Measurements from ENCODE around the gene SCGN.

SCGN gene

GRCh38 chr6:25640891-25641290, 11.1 kb upstream of the SCGN start:
- DNase-seq = no peak

- DNase-seq = no peak
Measured at GRCh38 chr6:25641377-25641776, 10.6 kb upstream of the SCGN start.

GRCh38 chr6:25641940-25642666, 9.9 kb upstream of the SCGN start:
- no peak for DNase-seq

GRCh38 chr6:25642667-25643328, 9.2 kb upstream of the SCGN start:
- no peak for DNase-seq

GRCh38 chr6:25645916-25646315, 6.1 kb upstream of the SCGN start:
- no peak for DNase-seq

GRCh38 chr6:25649611-25650010, 2.4 kb upstream of the SCGN start:
- no peak for DNase-seq

GRCh38 chr6:25655723-25656122, 3.7 kb downstream of the SCGN start:
- no peak for DNase-seq

- no peak for DNase-seq
Measured at GRCh38 chr6:25659633-25660368, 7.8 kb downstream of the SCGN start.

GRCh38 chr6:25660512-25660911, 8.5 kb downstream of the SCGN start:
- no peak for DNase-seq

- no peak for DNase-seq
Measured at GRCh38 chr6:25661129-25661779, 9.2 kb downstream of the SCGN start.

GRCh38 chr6:25665455-25665854, 13.4 kb downstream of the SCGN start:
- DNase-seq = no peak

GRCh38 chr6:25669413-25669812, 17.4 kb downstream of the SCGN start:
- DNase-seq = no peak

GRCh38 chr6:25670208-25670607, 18.2 kb downstream of the SCGN start:
- DNase-seq = no peak

GRCh38 chr6:25670793-25671513, 18.9 kb downstream of the SCGN start:
- DNase-seq = no peak

GRCh38 chr6:25671652-25672051, 19.6 kb downstream of the SCGN start:
- DNase-seq = no peak

- DNase-seq = no peak
Measured at GRCh38 chr6:25675167-25675566, 23.2 kb downstream of the SCGN start.

- DNase-seq = no peak
Measured at GRCh38 chr6:25676775-25677174, 24.8 kb downstream of the SCGN start.

GRCh38 chr6:25681848-25682247, 29.8 kb downstream of the SCGN start:
- no peak for DNase-seq

- no peak for DNase-seq
Measured at GRCh38 chr6:25682324-25682723, 30.3 kb downstream of the SCGN start.

GRCh38 chr6:25684565-25684964, 32.5 kb downstream of the SCGN start:
- DNase-seq = no peak

- no peak for DNase-seq
Measured at GRCh38 chr6:25685251-25685650, 33.2 kb downstream of the SCGN start.

GRCh38 chr6:25685896-25686295, 33.9 kb downstream of the SCGN start:
- DNase-seq = no peak

GRCh38 chr6:25686856-25687255, 34.8 kb downstream of the SCGN start:
- no peak for DNase-seq
